Stimulated activated effector memory CD8-positive, alpha-beta T cell treated with anti-CD3 and anti-CD28 coated beads, Interleukin-12 subunit alpha, Interleukin-12 subunit beta, amount 100 ng/mL, for 72 hours (primary cell): Measurements from ENCODE around the gene SLC32A1.

ENCODE experiments used
- ATAC-seq: fragments of 150-1000 bp; cut with Tn5 transposase; 2 replicates; pipeline ENCODE4 v1.10.0; 2021
- DNase-seq, 2 donors: peaks; one replicate each; pipeline ENCODE4 v3.0.0; 2021 to 2022; ENCODE audit warnings: low spot score in 2 of 2
- H3K27ac Mint-ChIP-seq: one replicate; pipeline ENCODE4 v1.8.0; 2022; ENCODE audit warnings: mild to moderate bottlenecking, mixed read lengths
- H3K36me3 Mint-ChIP-seq: one replicate; pipeline ENCODE4 v1.8.0; 2022; ENCODE audit warnings: mild to moderate bottlenecking, mixed read lengths
- H3K4me1 Mint-ChIP-seq: one replicate; pipeline ENCODE4 v1.8.0; 2022; ENCODE audit warnings: mixed read lengths
- H3K4me3 Mint-ChIP-seq: one replicate; pipeline ENCODE4 v1.8.0; 2022; ENCODE audit warnings: mild to moderate bottlenecking, mixed read lengths
- H3K9me3 Mint-ChIP-seq: one replicate; pipeline ENCODE4 v1.8.0; 2022; ENCODE audit warnings: mixed read lengths

SLC32A1 gene

DNA sequence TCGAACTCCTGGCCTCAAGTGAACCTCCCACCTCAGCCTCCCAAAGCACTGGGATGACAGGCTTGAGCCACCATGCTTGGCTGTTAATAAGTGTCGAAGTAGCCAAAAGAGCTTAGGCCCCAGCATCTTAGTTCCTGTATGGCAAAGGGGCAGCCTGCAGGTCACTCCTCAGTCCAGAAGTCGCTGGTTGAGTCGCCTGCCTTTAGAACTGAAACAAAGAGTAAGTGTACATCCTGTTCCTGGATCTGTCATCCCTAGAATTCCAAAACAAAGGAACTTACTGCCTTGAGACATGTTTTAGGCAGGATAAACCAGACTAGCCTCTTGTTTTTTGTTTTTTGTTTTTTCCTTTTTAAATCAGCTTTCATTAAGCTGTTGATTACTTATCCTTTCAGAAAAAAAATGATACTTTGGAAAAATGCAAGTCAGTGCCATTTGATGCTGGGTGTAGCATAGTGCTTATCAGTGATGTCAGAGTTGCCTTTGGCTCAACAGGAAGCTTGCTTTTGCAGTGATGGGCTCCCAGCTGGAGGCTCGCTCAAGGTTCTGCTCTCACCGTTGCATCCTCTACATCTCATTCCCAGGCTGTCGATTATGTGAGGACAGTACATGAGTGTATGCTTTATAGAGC, 33.0 kb downstream of the SLC32A1 start:
- Mint-ChIP-seq H3K4me3 (no peak overlapping the region), H3K27ac (no peak overlapping the region), H3K4me1 (peaks cover under 1% of the 10 kb centered on the region), H3K36me3 (peaks cover 100% of the 10 kb centered on the region), H3K9me3 (no peaks in the 10 kb centered on the region)
- ATAC-seq = no peak
- no peak for DNase-seq

GRCh38 chr20:38759106-38759505, 34.8 kb downstream of the SLC32A1 start:
- Mint-ChIP-seq H3K9me3 (no peaks in the 10 kb centered on the region), H3K36me3 (peaks cover 95% of the 10 kb centered on the region), H3K4me3 (no peak overlapping the region), H3K4me1 (peaks cover 16% of the 10 kb centered on the region), H3K27ac (no peak overlapping the region)
- DNase-seq (no peak), ATAC-seq (no peak)

GRCh38 chr20:38760978-38761377, 36.7 kb downstream of the SLC32A1 start:
- peaks cover 27% of the 10 kb centered on the region for H3K4me1 Mint-ChIP-seq
- DNase-seq (no peak), ATAC-seq (no peak)
- no peaks in the 10 kb centered on the region for H3K9me3 Mint-ChIP-seq
- no peak overlapping the region for H3K27ac Mint-ChIP-seq
- no peak overlapping the region for H3K4me3 Mint-ChIP-seq
- H3K36me3 Mint-ChIP-seq = peaks cover 91% of the 10 kb centered on the region

DNA sequence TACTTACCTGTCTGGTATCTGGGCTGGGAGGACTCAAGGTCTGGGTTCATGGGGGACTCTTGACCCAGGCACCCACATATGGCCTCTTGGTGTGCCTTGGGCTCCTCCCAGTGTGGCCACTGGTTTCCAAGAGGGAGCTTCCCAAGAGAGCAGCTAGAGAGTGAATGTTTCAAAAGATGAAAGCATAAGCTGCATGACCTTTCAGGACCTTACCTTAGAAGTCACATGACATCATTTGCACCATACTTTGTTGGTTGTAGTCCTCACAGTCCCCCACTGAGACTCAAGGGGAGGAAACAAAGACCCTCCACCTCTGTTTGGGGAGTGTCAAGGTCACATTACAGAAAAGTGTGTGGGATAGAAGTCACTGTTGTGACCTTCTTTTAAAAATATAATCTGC, 37.9 kb downstream of the SLC32A1 start:
- Mint-ChIP-seq H3K27ac (peak overlapping the region; percentile 38), H3K36me3 (peaks cover 91% of the 10 kb centered on the region), H3K4me1 (peaks cover 27% of the 10 kb centered on the region), H3K9me3 (no peaks in the 10 kb centered on the region), H3K4me3 (no peak overlapping the region)
- no peak for ATAC-seq
- DNase-seq = no peak

GRCh38 chr20:38763616-38764015, 39.3 kb downstream of the SLC32A1 start:
- Mint-ChIP-seq H3K27ac (peak overlapping the region; percentile 38), H3K9me3 (no peaks in the 10 kb centered on the region), H3K4me1 (peaks cover 27% of the 10 kb centered on the region), H3K36me3 (peaks cover 85% of the 10 kb centered on the region), H3K4me3 (no peak overlapping the region)
- DNase-seq (no peak), ATAC-seq (peak; percentile 45)

DNA sequence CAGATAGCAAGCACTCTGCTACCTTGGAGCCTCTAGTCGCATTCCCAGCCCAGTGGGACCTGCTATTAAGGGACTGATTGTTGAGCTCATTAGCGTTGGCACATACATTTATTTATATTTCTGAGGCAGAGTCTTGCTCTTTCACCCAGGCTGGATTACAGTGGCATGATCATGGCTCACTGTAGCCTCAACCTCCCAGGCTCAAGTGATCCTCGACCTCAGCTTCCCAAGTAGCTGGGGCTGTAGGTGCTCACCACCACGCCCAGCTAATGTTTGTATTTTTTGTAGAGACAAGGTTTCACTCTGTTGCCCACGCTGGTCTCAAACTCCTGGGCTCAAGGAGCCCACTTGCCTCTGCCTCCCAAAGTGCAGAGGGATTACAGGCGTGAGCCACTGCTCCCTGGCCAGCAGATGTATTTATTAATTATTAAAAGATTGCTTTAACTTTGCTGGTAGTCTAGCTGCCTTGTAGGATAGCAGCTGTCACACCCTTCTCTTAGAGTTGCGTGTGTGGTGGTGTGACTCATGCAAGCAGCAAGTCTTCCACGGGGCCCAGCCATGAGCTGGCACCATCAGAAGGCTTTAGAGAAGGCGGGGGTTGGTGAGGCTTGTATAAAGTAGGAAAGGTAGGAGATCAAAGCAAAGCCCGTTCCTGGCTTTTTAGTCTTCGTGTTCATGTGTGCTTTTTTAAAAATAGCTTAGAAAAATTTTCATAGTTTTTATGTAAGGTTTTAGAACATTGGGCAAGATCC, 40.5 kb downstream of the SLC32A1 start:
- Mint-ChIP-seq H3K4me3 (peak overlapping the region; percentile 25), H3K4me1 (peaks cover 27% of the 10 kb centered on the region), H3K27ac (peak overlapping the region; percentile 80), H3K36me3 (peaks cover 74% of the 10 kb centered on the region), H3K9me3 (no peaks in the 10 kb centered on the region)
- ATAC-seq (peak; percentile 100), DNase-seq (peak in 1 of 2 donors; percentile 24)

GRCh38 chr20:38766071-38766470, 41.8 kb downstream of the SLC32A1 start:
- peaks cover 61% of the 10 kb centered on the region for H3K36me3 Mint-ChIP-seq
- DNase-seq (no peak), ATAC-seq (no peak)
- H3K27ac Mint-ChIP-seq = no peak overlapping the region
- no peak overlapping the region for H3K4me3 Mint-ChIP-seq
- H3K4me1 Mint-ChIP-seq = peaks cover 27% of the 10 kb centered on the region
- no peaks in the 10 kb centered on the region for H3K9me3 Mint-ChIP-seq

DNA sequence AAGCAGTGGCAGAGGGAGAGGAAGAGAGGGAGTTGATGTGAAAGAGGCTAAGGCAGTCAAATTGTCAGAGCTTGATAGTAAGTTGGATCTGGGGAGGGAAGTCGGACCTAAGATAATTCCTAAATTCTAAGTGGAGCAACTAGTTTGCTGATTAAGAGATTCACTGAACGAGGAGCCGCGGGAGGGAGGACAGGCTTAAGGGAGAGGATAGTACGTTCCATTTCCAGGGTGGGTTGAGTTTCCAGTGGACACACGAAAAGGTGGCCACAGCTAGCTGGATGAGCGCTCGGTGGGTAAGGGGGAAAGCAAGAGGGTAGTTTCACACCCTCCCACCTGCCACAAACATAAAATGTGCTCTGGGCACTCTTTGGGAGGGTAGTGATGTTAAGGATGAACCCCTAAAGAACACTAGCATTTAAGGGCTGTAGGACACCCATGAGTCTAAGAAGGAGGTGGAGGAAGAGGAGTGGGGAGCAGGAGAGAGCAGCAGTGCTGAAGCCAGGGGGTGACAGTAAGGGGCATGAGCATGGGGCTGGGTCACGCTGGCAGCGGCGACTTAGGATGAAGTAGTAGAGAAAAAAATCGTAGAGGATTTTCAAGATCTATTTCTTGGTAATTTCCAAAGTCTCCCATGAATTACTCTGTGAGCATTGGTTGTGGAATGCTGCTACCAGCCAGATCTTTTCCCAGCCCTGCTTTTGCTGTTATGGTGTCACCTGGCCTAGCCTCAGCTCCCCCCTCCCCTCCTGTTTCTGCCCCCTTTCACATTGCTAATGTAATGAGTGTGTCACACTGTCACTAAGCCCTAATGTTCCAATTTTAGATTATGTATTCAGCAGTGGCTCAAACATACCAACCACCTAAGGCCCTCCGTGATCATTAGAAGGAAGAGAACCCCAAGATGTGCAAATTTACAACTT, 45.4 kb downstream of the SLC32A1 start:
- ATAC-seq (no peak), DNase-seq (no peak)
- Mint-ChIP-seq H3K27ac (peak overlapping the region; percentile 9), H3K9me3 (peaks cover 7% of the 10 kb centered on the region), H3K4me1 (peaks cover 6% of the 10 kb centered on the region), H3K36me3 (peaks cover 64% of the 10 kb centered on the region), H3K4me3 (no peak overlapping the region)

DNA sequence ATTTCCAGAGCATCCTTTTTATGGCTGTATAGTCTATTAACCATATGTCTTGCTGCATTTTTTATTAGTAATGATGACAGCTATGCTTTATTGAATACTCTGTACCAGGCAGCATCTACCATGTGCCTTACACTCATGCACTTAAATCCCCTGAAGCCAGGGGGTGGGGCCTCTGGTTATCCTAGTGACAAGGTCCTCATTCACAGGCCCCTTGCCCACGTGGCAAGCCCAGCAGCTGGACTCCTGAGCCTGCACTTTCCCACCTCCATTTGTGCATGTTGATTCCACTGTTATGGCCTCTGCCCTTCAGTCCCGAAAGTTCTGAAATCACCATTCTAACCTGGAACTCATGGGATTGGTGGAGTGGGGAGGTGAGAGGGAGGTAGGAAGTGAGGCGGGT, 46.3 kb downstream of the SLC32A1 start:
- Mint-ChIP-seq H3K4me1 (no peaks in the 10 kb centered on the region), H3K9me3 (peaks cover 7% of the 10 kb centered on the region), H3K36me3 (peaks cover 56% of the 10 kb centered on the region), H3K4me3 (no peak overlapping the region), H3K27ac (peak overlapping the region; percentile 66)
- DNase-seq (no peak), ATAC-seq (no peak)

GRCh38 chr20:38770970-38771369, 46.7 kb downstream of the SLC32A1 start:
- peaks cover under 1% of the 10 kb centered on the region for H3K4me1 Mint-ChIP-seq
- ATAC-seq = no peak
- peak overlapping the region; percentile 66 for H3K27ac Mint-ChIP-seq
- H3K4me3 Mint-ChIP-seq = no peak overlapping the region
- H3K9me3 Mint-ChIP-seq = peaks cover 7% of the 10 kb centered on the region
- DNase-seq = no peak
- peaks cover 52% of the 10 kb centered on the region for H3K36me3 Mint-ChIP-seq

- Mint-ChIP-seq H3K9me3 (peaks cover 7% of the 10 kb centered on the region), H3K4me3 (no peak overlapping the region), H3K27ac (peak overlapping the region; percentile 66), H3K4me1 (peaks cover 7% of the 10 kb centered on the region), H3K36me3 (peaks cover 51% of the 10 kb centered on the region)
- DNase-seq (no peak), ATAC-seq (no peak)
These were observed 47.3 kb downstream of the SLC32A1 start for GRCh38 chr20:38771621-38772020.

DNA sequence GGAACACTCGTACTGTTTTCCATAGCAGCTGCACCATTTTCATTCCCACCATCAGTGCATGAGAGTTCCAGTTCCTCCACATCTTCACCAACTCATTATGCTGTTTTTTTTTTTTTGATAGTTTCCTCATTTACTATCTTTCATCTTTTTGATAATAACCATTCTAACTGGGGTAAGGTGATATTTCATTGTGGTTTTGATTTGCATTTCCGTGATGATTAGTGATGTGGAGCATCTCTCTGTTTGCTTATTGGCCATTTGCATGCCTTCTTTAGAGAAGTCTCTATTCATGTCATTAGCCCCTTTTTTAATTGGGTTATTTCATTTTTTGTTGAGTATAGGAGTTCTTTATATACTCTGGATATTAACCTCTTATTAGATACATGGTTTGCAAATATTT, 49.9 kb downstream of the SLC32A1 start:
- Mint-ChIP-seq H3K9me3 (peaks cover 7% of the 10 kb centered on the region), H3K36me3 (peaks cover 41% of the 10 kb centered on the region), H3K4me1 (peaks cover 8% of the 10 kb centered on the region), H3K27ac (no peak overlapping the region), H3K4me3 (no peak overlapping the region)
- DNase-seq (no peak), ATAC-seq (no peak)

GRCh38 chr20:38776363-38776762, 52.1 kb downstream of the SLC32A1 start:
- ATAC-seq (peak; percentile 84), DNase-seq (peak in 1 of 2 donors; percentile 58)
- peak overlapping the region; percentile 39 for H3K4me3 Mint-ChIP-seq
- H3K9me3 Mint-ChIP-seq = peaks cover 7% of the 10 kb centered on the region
- peak overlapping the region; percentile 76 for H3K27ac Mint-ChIP-seq
- peaks cover 44% of the 10 kb centered on the region for H3K36me3 Mint-ChIP-seq
- H3K4me1 Mint-ChIP-seq = peaks cover 8% of the 10 kb centered on the region
